Measurements from ENCODE around the gene TRIM9. TPM values are rescaled to one million over a fixed set of nuclear protein-coding genes. Genes with fewer than 3 reads are reported as not detected.

TRIM9 gene
- total and polyA plus RNA-seq, 9 of the 15 experiments (the other 6 are each of a cell fraction or from before 2014, with no cell fraction given), result 0.03 to 0.15 (median 0.04) TPM; not detected in 4

DNA sequence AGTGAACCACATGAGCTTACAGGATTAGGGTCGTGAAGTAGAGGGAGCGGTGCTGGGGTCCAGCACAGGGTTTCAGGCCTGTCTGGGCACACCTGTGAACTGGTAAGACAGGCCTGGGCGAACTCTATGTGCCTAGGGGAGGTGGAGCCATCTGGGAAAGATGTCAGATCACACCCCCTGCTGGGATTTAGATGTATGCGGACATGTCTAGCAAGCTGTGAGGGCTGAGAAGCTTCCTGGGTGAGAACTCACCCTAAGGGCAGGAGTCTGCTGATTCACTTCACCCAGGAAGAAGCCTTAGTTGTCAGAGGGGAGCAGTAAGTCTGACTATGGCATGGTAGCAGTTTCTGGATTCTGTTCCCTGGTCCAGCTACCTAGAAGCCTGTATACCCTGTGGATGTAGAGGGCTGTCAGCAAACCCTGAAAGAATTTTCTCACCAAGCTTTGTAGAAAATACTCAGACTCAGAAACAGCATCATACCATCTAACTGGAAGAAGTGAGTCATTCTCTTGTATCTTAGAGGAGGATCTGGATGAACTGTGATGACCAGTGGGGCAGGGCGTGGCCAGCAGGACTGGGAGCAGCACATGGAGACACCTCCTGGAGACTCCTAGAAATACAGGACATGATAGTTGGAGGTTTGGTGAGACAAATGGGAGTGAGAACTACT lies 139.4 kb downstream of the TRIM9 start (continued):
- peak; percentile 61 for TF ChIP-seq SP1 (CRISPR knock-in tag; IDR thresholded peaks at IDR 0.05)
- 0 out of 4 replicates have a peak, but pooled peaks of 1 of the 2 experiments have one; percentile 24 for TF ChIP-seq TRIM24 (IDR thresholded peaks at IDR 0.05)
- TF ChIP-seq MEIS2 (IDR thresholded peaks at IDR 0.05; ENCODE audit: partially characterized antibody), result peak; percentile 23
- peak; percentile 41 for TF ChIP-seq FOS (IDR thresholded peaks at IDR 0.05; ENCODE audit: extremely low read depth, insufficient read length)
- TF ChIP-seq BRD4 (IDR thresholded peaks at IDR 0.05), result no peak
- TF ChIP-seq C11orf30 (IDR thresholded peaks at IDR 0.05; ENCODE audit: low read depth), result peak; percentile 46; the same call in 1 of the 2 replicates
- TF ChIP-seq SMC3 (conservative IDR thresholded peaks at IDR 0.05; ENCODE audit: insufficient read depth, low read depth, low read length), result 0 out of 2 replicates have a peak, but pooled peaks have one; percentile 16
- TF ChIP-seq SMARCA4 (IDR thresholded peaks at IDR 0.05), result peak; percentile 89
- TF ChIP-seq RCOR1 (IDR thresholded peaks at IDR 0.05; ENCODE audit: borderline replicate concordance in 1 of 2, low read depth in 2 of 2, low read length in 2 of 2), result peak in 1 of 2 experiments; percentile 80; a peak in 1 of 4 replicates
- TF ChIP-seq BRD9 (IDR thresholded peaks at IDR 0.05; ENCODE audit: low read depth, partially characterized antibody), result no peak
- TF ChIP-seq FOXK2 (conservative IDR thresholded peaks at IDR 0.05 in 1 of 2, IDR thresholded peaks at IDR 0.05 in 1 of 2; ENCODE audit: low read depth in 2 of 2), result 0 out of 4 replicates have a peak, but pooled peaks of 1 of the 2 experiments have one; percentile 33
- TF ChIP-seq RAD21 (CRISPR knock-in tag; conservative IDR thresholded peaks at IDR 0.05 in 1 of 2, IDR thresholded peaks at IDR 0.05 in 1 of 2), result peak; percentile 49 to 65
- no peak for TF ChIP-seq TAF9B (IDR thresholded peaks at IDR 0.05; ENCODE audit: partially characterized antibody)
- TF ChIP-seq ZNF766 (CRISPR knock-in tag; conservative IDR thresholded peaks at IDR 0.05), result no peak
- TF ChIP-seq NR2F6 (CRISPR knock-in tag; IDR thresholded peaks at IDR 0.05), result no peak
- TF ChIP-seq STAT5B (CRISPR knock-in tag; IDR thresholded peaks at IDR 0.05), result no peak
- no peak for TF ChIP-seq GTF2F1 (IDR thresholded peaks at IDR 0.05; ENCODE audit: low read depth, low read length)
- TF ChIP-seq, protein P1, sequence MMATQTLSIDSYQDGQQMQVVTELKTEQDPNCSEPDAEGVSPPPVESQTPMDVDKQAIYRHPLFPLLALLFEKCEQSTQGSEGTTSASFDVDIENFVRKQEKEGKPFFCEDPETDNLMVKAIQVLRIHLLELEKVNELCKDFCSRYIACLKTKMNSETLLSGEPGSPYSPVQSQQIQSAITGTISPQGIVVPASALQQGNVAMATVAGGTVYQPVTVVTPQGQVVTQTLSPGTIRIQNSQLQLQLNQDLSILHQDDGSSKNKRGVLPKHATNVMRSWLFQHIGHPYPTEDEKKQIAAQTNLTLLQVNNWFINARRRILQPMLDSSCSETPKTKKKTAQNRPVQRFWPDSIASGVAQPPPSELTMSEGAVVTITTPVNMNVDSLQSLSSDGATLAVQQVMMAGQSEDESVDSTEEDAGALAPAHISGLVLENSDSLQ (IDR thresholded peaks at IDR 0.05), result peak; percentile 46; the same call in 1 of the 2 replicates
- TF ChIP-seq EHMT2 (IDR thresholded peaks at IDR 0.05), result no peak
- TF ChIP-seq ZNF316 (IDR thresholded peaks at IDR 0.05), result peak; percentile 37
- TF ChIP-seq, protein P2, sequence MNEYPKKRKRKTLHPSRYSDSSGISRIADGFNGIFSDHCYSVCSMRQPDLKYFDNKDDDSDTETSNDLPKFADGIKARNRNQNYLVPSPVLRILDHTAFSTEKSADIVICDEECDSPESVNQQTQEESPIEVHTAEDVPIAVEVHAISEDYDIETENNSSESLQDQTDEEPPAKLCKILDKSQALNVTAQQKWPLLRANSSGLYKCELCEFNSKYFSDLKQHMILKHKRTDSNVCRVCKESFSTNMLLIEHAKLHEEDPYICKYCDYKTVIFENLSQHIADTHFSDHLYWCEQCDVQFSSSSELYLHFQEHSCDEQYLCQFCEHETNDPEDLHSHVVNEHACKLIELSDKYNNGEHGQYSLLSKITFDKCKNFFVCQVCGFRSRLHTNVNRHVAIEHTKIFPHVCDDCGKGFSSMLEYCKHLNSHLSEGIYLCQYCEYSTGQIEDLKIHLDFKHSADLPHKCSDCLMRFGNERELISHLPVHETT (CRISPR knock-in tag; conservative IDR thresholded peaks at IDR 0.05 in 1 of 2, IDR thresholded peaks at IDR 0.05 in 1 of 2), result peak in 1 of 2 experiments; percentile 60; a peak in 2 of 4 replicates
- no peak for TF ChIP-seq FUS (optimal IDR thresholded peaks at IDR 0.05; ENCODE audit: low read depth, low read length)
- peak; percentile 66 for TF ChIP-seq RBBP5 (IDR thresholded peaks at IDR 0.05; ENCODE audit: borderline replicate concordance, insufficient read depth, low read length, poor library complexity, severe bottlenecking)

Data from K562 (cell line).